Measurements from ENCODE around the gene KBTBD8. TPM values are rescaled to one million over a fixed set of nuclear protein-coding genes. Genes with fewer than 3 reads are reported as not detected.

KBTBD8 gene
- total and polyA plus RNA-seq, 9 of the 15 experiments (the other 6 are each of a cell fraction or from before 2014, with no cell fraction given) = 2.7 to 9.1 (median 5.6) TPM

DNA sequence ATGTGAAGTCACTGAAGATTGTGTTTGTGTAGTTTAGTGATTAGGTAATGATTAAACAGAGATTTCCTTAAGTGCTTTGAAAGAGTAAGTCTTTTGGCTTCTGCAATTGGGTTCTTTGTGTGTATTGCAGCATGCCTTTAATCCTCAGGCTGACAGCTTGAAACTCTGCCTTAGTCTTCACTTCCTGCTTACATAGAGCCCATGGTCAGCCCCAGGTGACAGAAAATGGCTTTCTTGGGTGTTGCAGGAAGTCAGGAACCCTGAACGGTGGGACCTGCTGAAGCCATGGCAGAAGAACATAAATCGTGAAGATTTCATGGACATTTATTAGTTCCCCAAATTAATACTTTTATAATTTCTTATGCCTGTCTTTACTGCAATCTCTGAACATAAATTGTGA is 61.3 kb downstream of the KBTBD8 start:
- ChIA-PET POLR2A (no interaction called here), CTCF (ENCODE audit: low intra/inter-chr PET ratio) (no interaction called here)
- Histone ChIP-seq H3K9me1 (ENCODE audit: control insufficient read depth, insufficient read depth, low read length) (no peaks in the 10 kb centered on the region), H3K9ac (ENCODE audit: insufficient read depth in 1 of 2, low read depth in 2 of 2, low read length in 2 of 2) (no peak overlapping the region), H2AFZ (ENCODE audit: low read depth, low read length) (no peak overlapping the region), H3K9me3 (replicated peaks; ENCODE audit: control insufficient read depth, insufficient read depth, low read depth, low read length) (no peaks in the 10 kb centered on the region), H3K27ac (ENCODE audit: extremely low read depth, low read depth, low read length) (no peak overlapping the region), H3K79me2 (ENCODE audit: control insufficient read depth, insufficient read depth, low read length) (no peaks in the 10 kb centered on the region), H3K4me2 (ENCODE audit: insufficient read depth, low read length) (no peak overlapping the region), H3K4me3 (no peak overlapping the region), H3K36me3 (ENCODE audit: control insufficient read depth, insufficient read depth, low read length) (no peaks in the 10 kb centered on the region), H3K4me1 (replicated peaks in 1 of 2; ENCODE audit: control insufficient read depth in 2 of 2, insufficient read depth in 2 of 2, low read length in 2 of 2) (no peaks in the 10 kb centered on the region), H3K27me3 (ENCODE audit: control insufficient read depth in 2 of 2, insufficient read depth in 2 of 2, low read length in 2 of 2) (no peaks in the 10 kb centered on the region; a peak in 1 of 5 replicates), H4K20me1 (replicated peaks; ENCODE audit: control insufficient read depth, insufficient read depth, low read length) (no peaks in the 10 kb centered on the region)
- BruUV-seq (replicated peaks) = no TSS peak
- DNase-seq (ENCODE audit: extremely low read depth in 1 of 4, low spot score in 3 of 4) (no peak), FAIRE-seq (no peak), ATAC-seq (no peak)
- WGBS (ENCODE audit: insufficient coverage, low coverage, missing lambda C conversion rate) = 5% methylated on average over 2 of the region's 2 CpGs
- no peak for TF ChIP-seq HBP1 (CRISPR knock-in tag; IDR thresholded peaks at IDR 0.05)
- no peak for TF ChIP-seq ZNF217 (CRISPR knock-in tag; IDR thresholded peaks at IDR 0.05)
- TF ChIP-seq PCBP2 (IDR thresholded peaks at IDR 0.05; ENCODE audit: low read depth, low read length, poor library complexity, severe bottlenecking) = no peak
- no peak for TF ChIP-seq MYBL2 (IDR thresholded peaks at IDR 0.05; ENCODE audit: low read depth)
- TF ChIP-seq MYBL2 (CRISPR knock-in tag; IDR thresholded peaks at IDR 0.05; ENCODE audit: borderline replicate concordance) = no peak
- TF ChIP-seq, protein P1, sequence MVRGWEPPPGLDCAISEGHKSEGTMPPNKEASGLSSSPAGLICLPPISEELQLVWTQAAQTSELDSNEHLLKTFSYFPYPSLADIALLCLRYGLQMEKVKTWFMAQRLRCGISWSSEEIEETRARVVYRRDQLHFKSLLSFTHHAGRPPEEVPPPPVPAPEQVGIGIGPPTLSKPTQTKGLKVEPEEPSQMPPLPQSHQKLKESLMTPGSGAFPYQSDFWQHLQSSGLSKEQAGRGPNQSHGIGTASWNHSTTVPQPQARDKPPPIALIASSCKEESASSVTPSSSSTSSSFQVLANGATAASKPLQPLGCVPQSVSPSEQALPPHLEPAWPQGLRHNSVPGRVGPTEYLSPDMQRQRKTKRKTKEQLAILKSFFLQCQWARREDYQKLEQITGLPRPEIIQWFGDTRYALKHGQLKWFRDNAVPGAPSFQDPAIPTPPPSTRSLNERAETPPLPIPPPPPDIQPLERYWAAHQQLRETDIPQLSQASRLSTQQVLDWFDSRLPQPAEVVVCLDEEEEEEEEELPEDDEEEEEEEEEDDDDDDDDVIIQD (CRISPR knock-in tag; IDR thresholded peaks at IDR 0.05) = no peak
- TF ChIP-seq BCOR (IDR thresholded peaks at IDR 0.05) = no peak
- no peak for TF ChIP-seq TEAD4 (IDR thresholded peaks at IDR 0.05; ENCODE audit: low read length)
- no peak for TF ChIP-seq TEAD4 (CRISPR knock-in tag; IDR thresholded peaks at IDR 0.05; ENCODE audit: borderline replicate concordance)
- TF ChIP-seq DDX20 (tag; IDR thresholded peaks at IDR 0.05; ENCODE audit: low read depth) = no peak
- no peak for TF ChIP-seq ZNF165 (CRISPR knock-in tag; IDR thresholded peaks at IDR 0.05; ENCODE audit: borderline replicate concordance)
- no peak for TF ChIP-seq TAF1 (IDR thresholded peaks at IDR 0.05; ENCODE audit: control insufficient read depth, extremely low read depth, insufficient read depth, low read length, severe bottlenecking)
- in situ Hi-C loops (cut with MboI) (no loop called here), intact Hi-C loops (cut with micrococcal nuclease) (no loop called here)
